GM12891 (cell line): ENCODE data around the gene JAM3.

Source experiments
- POLR2A ChIP-seq: IDR thresholded peaks from 2 replicates; pipeline ENCODE4 v1.6.1; 2011; ENCODE audit warnings: low read depth, low read length, control low read depth
- POU2F2 ChIP-seq: IDR thresholded peaks from 2 replicates; pipeline ENCODE4 v1.6.1; 2011; ENCODE audit warnings: low read depth, mild to moderate bottlenecking, control low read depth, low read length, moderate library complexity
- TAF1 ChIP-seq: IDR thresholded peaks from 2 replicates; pipeline ENCODE4 v1.6.1; 2011; ENCODE audit warnings: low read depth, low read length, control low read depth

DNA sequence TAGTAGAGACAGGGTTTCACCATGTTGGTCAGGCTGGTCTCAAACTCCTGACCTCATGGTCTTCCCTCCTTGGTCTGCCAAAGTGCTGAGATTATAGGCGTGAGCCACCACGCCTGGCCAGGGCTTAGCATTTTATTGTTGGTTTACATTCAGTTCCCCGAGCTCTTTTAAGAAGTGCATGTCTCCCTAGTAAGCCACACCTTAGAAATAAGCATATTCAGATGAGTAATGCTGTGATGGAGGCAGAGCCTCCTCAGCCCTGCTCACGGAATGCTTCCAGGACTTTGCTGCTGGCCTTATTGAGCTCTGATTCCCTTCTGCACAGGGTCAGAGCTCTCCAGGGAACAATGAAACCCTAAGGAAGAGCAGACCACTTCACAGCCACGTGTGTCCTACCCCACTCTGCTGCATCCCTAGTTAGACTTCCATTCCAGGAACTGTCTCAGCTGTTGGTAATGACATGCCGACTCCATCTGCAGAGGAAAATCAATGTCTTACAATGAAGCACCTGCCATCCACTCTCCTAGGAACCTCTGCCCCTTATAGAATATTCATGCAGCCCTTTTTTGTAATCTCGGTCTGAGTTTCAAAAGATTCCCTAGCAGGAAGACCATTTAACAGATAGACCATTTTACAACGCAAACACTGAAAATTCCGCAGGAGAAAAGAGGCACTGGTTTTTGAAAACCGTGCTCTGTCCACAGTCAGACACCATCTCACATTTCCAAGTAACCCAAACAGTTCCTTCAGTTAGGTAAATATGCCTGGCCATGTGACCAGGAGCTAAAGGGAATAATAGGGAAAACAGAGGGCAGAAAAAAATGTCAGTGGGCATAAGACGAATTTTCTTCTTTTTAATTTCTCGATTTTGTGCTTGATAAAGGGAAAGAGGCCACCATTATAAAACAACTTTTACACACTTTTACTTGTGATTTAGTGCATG is 1.7 kb upstream of the JAM3 start:
- TF ChIP-seq POLR2A (no peak), POU2F2 (no peak), TAF1 (no peak)
